Fibroblast of lung (primary cell): ENCODE data around the gene TENT5C. TPM values are rescaled to one million over a fixed set of nuclear protein-coding genes. Genes with fewer than 3 reads are reported as not detected.

Source experiments
- DNase-seq, 2 donors: peaks; one replicate each; pipeline versions ENCODE4 v3.0.0 to v3.0.0-alpha.2; 2010; ENCODE audit warnings: low read depth in 2 of 2
- H2AFZ ChIP-seq: 2 replicates; pipeline ENCODE4 v1.5.1; 2012; ENCODE audit warnings: low read length, control low read depth, inconsistent platforms
- H3K27ac ChIP-seq: 2 replicates; pipeline ENCODE4 v1.5.1; 2011; ENCODE audit warnings: low read length, control low read depth; ENCODE audit not compliant: insufficient read depth
- H3K27me3 ChIP-seq: 2 replicates; pipeline ENCODE4 v1.5.1; 2011; ENCODE audit warnings: mild to moderate bottlenecking, low read length; ENCODE audit not compliant: control insufficient read depth, insufficient read depth
- H3K36me3 ChIP-seq: 2 replicates; pipeline ENCODE4 v1.5.1; 2011; ENCODE audit warnings: low read length; ENCODE audit not compliant: control insufficient read depth, insufficient read depth
- H3K4me1 ChIP-seq: 2 replicates; pipeline ENCODE4 v1.5.1; 2011; ENCODE audit warnings: low read length; ENCODE audit not compliant: control insufficient read depth, insufficient read depth; ENCODE audit errors: extremely low read depth
- H3K4me2 ChIP-seq: 2 replicates; pipeline ENCODE4 v1.5.1; 2011; ENCODE audit warnings: low read length, control low read depth; ENCODE audit not compliant: insufficient read depth; ENCODE audit errors: extremely low read depth
- H3K4me3 ChIP-seq, 4 experiments: fragments of 200-600 bp in 1 of 4; sonication (generic) in 1 of 4; replicated peaks in 1 of 4; 2 replicates each; pipeline ENCODE4 v1.5.1; 2011 to 2016; ENCODE audit warnings: low read length in 4 of 4, low read depth in 3 of 4, mild to moderate bottlenecking in 3 of 4, control low read depth in 2 of 4, inconsistent platforms in 1 of 4, mixed read lengths in 1 of 4; ENCODE audit not compliant: insufficient read depth in 1 of 4; ENCODE audit errors: control extremely low read depth in 1 of 4
- H3K79me2 ChIP-seq: 2 replicates; pipeline ENCODE4 v1.5.1; 2012; ENCODE audit warnings: mild to moderate bottlenecking, low read length, inconsistent platforms; ENCODE audit not compliant: control insufficient read depth, insufficient read depth
- H3K9ac ChIP-seq: 2 replicates; pipeline ENCODE4 v1.5.1; 2011; ENCODE audit warnings: mild to moderate bottlenecking, low read length, control low read depth; ENCODE audit not compliant: insufficient read depth
- H3K9me3 ChIP-seq: 2 replicates; pipeline ENCODE4 v1.5.1; 2012; ENCODE audit warnings: low read depth, low read length; ENCODE audit not compliant: control insufficient read depth, insufficient read depth
- H4K20me1 ChIP-seq: 2 replicates; pipeline ENCODE4 v1.5.1; 2011; ENCODE audit warnings: low read length; ENCODE audit not compliant: control insufficient read depth, insufficient read depth; ENCODE audit errors: extremely low read depth
- EZH2 ChIP-seq: IDR thresholded peaks from 2 replicates; pipeline ENCODE4 v1.5.1; 2012; ENCODE audit warnings: low read length, control low read depth, mild to moderate bottlenecking; ENCODE audit errors: missing control alignments
- polyA plus RNA-seq, 2 donors: library from polyadenylated mRNA; depleted of rRNA in 1 of 2; stranded (reverse) in 1 of 2; unstranded in 1 of 2; fragments of >200 nt; gene quantifications; 2 replicates each; pipeline ENCODE4 v1.2.1, GENCODE V29; 2011 to 2012; ENCODE audit warnings: missing spikeins in 1 of 2
- total RNA-seq: library from RNA; depleted of rRNA; stranded (reverse); fragments of >200 nt; gene quantifications from 2 replicates; pipeline ENCODE4 v1.2.1, GENCODE V29; 2014
- TF ChIP-seq, protein P1 (sequence below), 2 donors: IDR thresholded peaks in 1 of 2; conservative IDR thresholded peaks in 1 of 2; 1 replicate in 1 of 2; 2 replicates in 1 of 2; pipeline ENCODE4 v1.5.1; 2011 to 2012; ENCODE audit warnings: low read length in 2 of 2, control low read depth in 1 of 2, inconsistent platforms in 1 of 2, low read depth in 1 of 2, mild to moderate bottlenecking in 1 of 2

TENT5C gene
- total and polyA plus RNA-seq, 2 donors (not counting 1 experiment from before 2014, with no cell fraction given): 4.2 to 8.1 TPM

DNA sequence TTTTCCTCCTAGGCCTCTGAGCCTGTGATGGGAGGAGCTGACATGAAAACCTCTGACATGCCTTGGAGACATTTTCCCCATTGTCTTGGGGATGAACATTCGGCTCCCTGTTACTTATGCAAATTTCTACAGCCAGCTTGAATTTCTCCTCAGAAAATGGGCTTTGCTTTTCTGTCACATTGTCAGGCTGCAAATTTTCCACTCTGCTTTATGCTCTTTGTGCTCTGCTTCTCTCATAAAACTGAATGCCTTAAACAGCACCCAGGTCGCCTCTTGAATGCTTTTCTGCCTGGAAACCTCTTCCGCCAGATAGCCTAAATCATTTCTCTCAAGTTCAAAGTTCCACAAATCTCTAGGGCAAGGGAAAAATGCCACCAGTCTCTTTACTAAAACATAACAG lies 46.7 kb upstream of the TENT5C start:
- H3K9ac ChIP-seq: no peak overlapping the region
- no peak overlapping the region for H3K27ac ChIP-seq
- no peaks in the 10 kb centered on the region for H3K9me3 ChIP-seq
- H3K27me3 ChIP-seq: peaks cover 18% of the 10 kb centered on the region
- TF ChIP-seq, protein P1, sequence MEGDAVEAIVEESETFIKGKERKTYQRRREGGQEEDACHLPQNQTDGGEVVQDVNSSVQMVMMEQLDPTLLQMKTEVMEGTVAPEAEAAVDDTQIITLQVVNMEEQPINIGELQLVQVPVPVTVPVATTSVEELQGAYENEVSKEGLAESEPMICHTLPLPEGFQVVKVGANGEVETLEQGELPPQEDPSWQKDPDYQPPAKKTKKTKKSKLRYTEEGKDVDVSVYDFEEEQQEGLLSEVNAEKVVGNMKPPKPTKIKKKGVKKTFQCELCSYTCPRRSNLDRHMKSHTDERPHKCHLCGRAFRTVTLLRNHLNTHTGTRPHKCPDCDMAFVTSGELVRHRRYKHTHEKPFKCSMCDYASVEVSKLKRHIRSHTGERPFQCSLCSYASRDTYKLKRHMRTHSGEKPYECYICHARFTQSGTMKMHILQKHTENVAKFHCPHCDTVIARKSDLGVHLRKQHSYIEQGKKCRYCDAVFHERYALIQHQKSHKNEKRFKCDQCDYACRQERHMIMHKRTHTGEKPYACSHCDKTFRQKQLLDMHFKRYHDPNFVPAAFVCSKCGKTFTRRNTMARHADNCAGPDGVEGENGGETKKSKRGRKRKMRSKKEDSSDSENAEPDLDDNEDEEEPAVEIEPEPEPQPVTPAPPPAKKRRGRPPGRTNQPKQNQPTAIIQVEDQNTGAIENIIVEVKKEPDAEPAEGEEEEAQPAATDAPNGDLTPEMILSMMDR (conservative IDR thresholded peaks at IDR 0.05 in 1 of 2, IDR thresholded peaks at IDR 0.05 in 1 of 2; ENCODE audit: low read depth in 1 of 2, low read length in 2 of 2): no peak
- TF ChIP-seq EZH2: no peak
- H3K36me3 ChIP-seq: no peaks in the 10 kb centered on the region
- DNase-seq: no peak
- H3K4me1 ChIP-seq: no peaks in the 10 kb centered on the region
- no peak overlapping the region for H2AFZ ChIP-seq
- no peaks in the 10 kb centered on the region for H4K20me1 ChIP-seq
- H3K4me3 ChIP-seq: no peak overlapping the region
- no peaks in the 10 kb centered on the region for H3K79me2 ChIP-seq
- no peak overlapping the region for H3K4me2 ChIP-seq

DNA sequence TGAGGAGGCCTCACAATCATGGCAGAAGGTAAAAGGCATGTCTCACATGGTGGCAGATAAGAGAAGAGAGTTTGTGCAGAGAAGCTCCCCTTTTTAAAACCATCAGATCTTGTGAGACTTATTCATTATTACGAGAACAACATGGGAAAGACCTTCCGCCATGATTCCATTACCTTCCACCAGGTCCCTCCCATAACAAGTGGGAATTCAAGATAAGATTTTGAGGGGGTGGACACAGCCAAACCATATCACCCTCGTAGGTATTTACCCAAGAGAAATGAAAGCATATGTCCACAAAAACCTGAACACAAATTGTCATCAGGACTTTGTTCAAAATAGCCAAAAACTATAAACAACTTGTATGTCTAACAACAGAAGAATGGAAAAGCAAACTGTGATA lies 45.9 kb upstream of the TENT5C start:
- no peak for DNase-seq
- H3K4me2 ChIP-seq: no peak overlapping the region
- H3K9me3 ChIP-seq: no peaks in the 10 kb centered on the region
- no peaks in the 10 kb centered on the region for H3K4me1 ChIP-seq
- TF ChIP-seq, protein P1 (conservative IDR thresholded peaks at IDR 0.05 in 1 of 2, IDR thresholded peaks at IDR 0.05 in 1 of 2; ENCODE audit: low read depth in 1 of 2, low read length in 2 of 2): no peak
- TF ChIP-seq EZH2: no peak
- no peak overlapping the region for H3K4me3 ChIP-seq
- no peaks in the 10 kb centered on the region for H4K20me1 ChIP-seq
- H3K36me3 ChIP-seq: no peaks in the 10 kb centered on the region
- H3K27me3 ChIP-seq: peaks cover 18% of the 10 kb centered on the region
- no peak overlapping the region for H3K27ac ChIP-seq
- no peaks in the 10 kb centered on the region for H3K79me2 ChIP-seq
- H2AFZ ChIP-seq: no peak overlapping the region
- H3K9ac ChIP-seq: no peak overlapping the region

DNA sequence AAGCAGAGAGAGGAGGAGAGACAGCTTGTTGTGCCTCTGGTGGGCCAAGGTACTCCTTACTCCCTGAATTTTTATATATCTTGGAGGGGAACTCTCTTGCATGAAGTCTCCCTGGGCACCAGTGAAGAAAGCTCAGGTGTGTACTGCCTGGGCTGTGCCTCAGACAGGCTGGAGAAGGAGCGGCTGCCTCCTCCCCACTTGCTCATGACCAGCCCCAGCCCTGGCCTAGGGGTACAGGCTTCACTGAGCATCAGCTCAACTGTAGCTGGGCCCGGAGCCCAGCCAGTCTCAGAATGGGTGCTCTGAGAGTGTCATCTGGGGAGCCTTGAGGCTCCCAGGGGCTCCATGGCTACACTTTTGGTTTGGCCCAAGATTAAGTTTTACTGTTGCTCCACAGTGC lies 44.8 kb upstream of the TENT5C start:
- Histone ChIP-seq H4K20me1 (no peaks in the 10 kb centered on the region), H3K4me1 (no peaks in the 10 kb centered on the region), H3K9ac (no peak overlapping the region), H3K27ac (no peak overlapping the region), H3K9me3 (no peaks in the 10 kb centered on the region), H2AFZ (no peak overlapping the region), H3K36me3 (no peaks in the 10 kb centered on the region), H3K4me3 (no peak overlapping the region), H3K4me2 (no peak overlapping the region), H3K27me3 (peaks cover 22% of the 10 kb centered on the region), H3K79me2 (no peaks in the 10 kb centered on the region)
- DNase-seq: no peak
- no peak for TF ChIP-seq EZH2
- TF ChIP-seq, protein P1 (conservative IDR thresholded peaks at IDR 0.05 in 1 of 2, IDR thresholded peaks at IDR 0.05 in 1 of 2; ENCODE audit: low read depth in 1 of 2, low read length in 2 of 2): no peak
